GM19035 (cell line): ENCODE results near the gene CFAP46.

ENCODE experiments used
- ATAC-seq: cut with Tn5 transposase; IDR thresholded peaks from one replicate; pipeline ENCODE4 v1.9.1; 2021; ENCODE audit not compliant: unreplicated experiment

Gene CFAP46

DNA sequence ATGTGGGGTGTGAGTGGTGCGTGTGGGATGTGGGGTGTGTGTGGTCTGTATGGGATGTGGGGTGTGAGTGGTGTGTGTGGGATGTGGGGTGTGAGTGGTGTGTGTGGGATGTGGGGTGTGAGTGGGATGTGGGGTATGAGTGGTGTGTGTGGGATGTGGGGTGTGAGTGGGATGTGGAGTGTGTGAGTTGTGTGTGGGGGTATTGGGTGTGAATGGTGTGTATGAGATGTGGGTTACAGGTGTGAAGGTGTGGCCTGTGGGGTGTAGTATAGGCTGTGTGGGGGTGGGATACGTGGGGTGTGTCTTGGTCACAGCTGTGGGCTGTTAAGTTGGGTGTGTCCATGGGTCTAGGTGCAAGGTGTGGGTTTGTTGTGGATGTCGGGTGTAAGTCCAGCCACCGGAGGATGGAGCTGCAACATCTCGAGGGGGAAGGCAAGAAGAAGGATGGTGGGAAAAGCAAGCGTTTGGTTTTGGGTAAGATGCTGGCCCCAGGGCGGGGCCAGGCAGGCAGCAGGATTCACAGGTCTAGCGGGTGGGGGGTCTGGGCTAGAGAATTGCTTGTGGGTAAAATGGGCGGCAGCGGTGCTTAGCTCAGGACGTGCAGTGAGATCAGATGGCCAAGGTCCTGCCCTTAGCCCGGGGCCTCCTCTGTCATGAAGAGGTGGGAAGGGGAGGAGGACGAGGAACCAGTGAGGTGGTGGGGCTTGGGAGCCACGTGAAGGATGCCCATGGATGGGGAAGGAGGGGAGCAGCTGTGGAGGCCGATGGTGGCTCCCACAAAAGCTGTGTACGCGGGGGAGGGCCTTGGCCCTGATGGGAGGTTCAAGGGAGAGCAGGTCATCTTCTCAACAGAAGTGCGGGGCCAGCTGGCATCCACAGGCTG lies 60.1 kb downstream of the CFAP46 start:
- no peak for ATAC-seq

DNA sequence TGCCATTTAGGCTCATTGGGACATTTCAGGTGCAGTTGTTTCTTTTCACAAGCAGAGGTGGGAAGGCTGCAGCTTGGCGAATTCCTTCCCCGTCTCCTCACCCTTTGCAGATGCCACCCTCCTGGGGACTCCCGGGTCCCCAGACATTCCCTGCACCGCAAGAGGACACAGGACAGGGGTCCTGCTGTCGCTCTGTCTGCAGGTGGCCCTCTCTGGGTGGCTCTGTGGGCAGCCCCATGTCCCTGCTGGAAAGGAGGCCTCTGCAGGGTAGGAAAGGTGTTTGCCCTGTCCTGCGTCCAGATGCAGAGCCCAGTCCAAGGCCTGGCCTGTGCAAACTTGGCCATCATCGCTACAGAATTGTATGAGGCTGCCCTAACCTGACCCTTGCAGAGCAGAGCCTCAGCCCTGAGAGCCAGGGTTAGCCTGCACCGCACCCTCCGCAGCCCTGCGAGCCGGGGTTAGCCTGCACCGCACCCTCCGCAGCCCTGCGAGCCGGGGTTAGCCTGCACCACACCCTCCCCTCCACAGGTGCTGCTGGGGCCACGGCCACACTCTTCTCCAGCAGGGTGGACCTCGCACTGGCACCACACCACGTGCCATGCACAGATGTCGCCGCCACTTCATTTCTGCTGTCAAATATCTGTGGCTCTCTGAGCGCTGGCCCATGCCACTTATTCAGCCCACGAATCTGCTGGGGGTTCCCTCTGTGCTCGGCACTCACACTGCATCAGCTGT lies 61.0 kb downstream of the CFAP46 start:
- ATAC-seq = no peak

DNA sequence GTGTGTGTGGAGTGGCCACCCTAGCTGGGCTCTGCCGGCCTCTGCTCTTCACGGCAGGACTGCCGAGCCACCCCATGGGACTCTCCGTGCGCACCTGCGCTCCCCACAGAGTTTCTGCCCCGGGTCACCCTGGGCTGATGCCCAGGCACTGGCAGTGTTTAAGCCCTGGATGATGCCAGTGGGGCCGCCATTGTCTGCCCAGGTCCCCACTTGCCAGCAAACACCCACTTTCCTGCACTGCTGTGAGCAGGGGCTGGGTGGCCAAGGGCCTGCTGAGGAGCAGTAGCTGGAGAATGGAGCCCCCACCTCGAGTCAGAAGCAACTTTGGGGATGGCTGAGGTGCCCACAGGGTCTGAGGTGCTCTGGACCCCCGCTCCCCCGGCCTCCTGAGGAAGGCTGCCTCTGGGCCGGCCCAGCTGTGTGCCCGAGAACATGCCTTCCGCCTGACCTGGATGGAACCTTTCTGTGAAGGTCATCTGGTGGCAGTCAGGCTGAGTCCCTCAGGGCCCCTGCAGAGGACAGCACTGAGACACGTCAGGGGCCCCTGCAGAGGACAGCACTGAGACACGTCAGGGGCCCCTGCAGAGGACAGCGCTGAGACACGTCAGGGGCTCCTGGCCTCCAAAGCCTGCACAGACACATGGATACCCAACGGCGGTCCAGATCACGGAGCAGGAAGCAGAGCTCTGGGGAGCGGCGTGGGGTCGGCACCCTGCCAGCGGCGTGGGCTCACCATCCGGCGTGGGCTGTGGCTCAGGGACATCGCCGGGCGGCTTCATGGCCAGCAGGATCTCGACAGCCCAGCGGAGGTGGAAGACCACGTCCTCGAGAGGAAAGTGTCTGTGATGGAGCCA lies 62.0 kb downstream of the CFAP46 start:
- no peak for ATAC-seq

DNA sequence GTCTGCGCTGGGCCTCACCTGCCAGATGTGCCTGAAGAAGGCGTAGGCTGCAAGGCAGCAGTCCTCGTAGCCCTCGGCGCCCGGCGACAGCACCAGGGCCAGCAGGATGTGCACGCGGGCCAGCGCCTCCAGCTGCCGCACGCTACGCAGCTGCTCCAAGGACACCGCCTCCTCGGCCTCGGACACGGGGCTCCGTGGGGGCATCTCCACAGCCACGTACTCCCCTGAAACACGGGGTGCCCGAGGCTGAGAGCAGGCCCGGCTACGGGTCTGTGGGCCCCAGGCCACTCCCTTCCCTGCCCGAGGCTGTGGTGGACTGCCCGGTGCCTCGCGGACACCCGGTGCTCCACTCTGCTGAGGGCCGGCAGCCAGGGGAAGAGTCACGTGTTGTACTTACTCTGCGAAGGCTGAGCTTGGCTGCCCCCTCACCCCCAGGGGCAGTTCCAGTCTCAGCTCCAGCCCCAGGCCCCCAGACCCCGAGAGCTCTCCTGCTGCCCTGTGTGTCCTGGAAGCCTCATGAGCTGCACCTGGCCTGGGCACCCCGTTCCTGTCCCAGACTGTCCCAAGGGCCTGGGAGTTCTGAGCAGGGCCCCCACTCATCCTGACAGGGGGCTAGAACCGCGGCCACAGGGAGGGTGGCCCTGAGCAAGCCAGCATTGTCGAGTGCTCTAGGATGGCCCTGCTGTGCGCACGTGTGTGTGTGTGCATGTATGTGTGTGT lies 62.8 kb downstream of the CFAP46 start:
- ATAC-seq = no peak

DNA sequence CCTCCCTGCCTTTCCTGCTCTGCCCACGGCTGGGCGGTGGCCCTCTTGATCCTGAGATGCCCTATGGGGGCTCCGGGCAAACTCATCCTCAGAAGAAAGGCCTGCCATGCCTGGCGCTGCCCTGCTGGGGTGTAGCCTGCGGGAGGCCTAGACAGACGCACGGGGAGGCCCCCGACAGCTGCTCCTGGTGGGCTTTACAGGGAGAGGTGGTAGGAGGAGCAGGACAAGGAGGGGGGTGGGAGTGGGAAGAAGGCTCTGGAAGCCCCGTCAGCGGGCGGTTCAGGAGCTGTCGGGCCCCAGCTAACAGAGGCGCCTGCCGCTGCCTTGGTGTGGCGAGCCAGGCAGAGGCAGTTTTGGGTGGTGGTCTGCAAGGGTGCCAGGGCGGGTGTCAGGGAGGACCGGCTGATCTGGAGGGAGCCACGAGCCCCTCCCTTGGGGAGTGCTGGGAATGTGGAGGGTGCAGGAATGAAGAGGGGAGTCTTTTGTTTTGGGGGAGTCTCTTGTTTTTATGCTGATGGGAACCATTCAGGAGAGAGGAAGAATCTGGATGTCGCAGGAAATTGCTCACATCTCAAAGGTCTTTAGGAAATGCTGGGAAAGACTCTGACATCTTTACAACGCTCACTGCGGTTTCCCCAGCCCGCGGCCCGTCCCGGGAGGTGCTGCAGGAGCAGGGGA lies 63.5 kb downstream of the CFAP46 start:
- no peak for ATAC-seq

DNA sequence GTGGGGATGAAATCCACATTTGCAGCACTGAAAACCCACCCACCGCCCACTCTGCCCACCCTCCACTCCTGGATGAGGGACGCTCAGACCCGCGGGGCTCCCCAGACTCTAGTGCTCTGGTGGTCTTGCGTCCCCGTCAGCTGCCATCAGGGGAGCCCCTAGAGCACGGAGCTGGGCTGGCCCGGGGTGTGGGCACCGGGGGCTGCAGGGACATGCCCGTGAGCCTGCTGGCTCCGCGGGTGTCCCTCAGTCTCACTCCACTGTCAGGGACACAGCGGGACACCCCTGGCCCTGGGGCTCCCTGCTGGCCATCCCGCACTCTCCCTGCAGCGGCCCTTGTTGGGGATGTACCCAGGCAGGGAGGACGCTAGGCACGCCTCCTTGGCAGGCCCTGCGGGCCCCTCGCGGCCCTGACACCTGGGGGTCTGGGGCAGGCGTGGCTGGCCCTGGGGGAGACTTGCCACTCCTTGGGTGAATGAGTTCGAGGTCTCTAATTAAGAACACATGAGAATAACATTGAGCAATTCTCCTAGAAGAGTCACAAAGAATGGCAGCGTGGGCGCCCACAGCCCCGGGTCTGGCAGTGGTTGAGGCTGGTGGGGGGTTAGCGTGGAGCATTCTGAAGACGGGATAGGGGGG lies 64.2 kb downstream of the CFAP46 start:
- ATAC-seq = no peak

DNA sequence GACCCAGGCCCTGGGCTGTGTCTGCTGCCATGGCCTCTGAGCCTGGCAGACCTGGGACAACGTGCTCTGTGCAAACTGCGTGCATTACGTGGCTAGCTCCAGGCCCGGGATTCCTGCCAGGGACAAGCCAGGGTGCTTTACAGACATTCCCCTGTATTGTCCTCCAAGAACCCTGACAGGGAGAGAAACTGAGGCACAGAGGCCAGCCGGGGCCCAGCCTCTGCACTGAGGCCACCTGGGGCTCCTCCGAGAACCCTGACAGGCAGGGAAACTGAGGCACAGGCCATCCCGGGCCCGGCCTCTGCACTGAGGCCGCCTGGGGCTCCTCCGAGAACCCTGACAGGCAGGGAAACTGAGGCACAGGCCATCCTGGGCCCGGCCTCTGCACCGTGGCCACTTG lies 64.9 kb downstream of the CFAP46 start:
- no peak for ATAC-seq

DNA sequence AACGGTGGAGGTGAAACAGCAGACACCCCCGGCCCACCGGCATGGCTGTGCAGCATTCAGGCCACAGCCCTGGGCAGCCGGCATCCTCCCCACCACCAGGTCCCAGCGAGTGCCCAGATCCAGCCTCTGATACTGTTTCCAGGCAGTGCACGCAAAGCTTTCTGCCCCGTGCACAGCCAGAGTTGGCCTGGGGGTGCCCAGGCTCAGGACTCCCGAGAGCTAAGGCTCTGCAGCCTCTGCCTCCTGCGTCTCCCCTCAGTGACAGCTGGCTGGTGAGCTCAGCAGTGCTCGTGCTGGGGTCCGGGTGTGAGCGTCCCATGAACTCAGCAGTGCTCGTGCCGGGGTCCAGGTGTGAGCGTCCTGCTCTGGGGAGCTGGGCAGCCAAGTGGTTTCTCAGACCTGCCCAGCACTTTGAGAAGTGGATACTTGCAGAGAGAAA lies 65.4 kb downstream of the CFAP46 start:
- ATAC-seq = no peak

DNA sequence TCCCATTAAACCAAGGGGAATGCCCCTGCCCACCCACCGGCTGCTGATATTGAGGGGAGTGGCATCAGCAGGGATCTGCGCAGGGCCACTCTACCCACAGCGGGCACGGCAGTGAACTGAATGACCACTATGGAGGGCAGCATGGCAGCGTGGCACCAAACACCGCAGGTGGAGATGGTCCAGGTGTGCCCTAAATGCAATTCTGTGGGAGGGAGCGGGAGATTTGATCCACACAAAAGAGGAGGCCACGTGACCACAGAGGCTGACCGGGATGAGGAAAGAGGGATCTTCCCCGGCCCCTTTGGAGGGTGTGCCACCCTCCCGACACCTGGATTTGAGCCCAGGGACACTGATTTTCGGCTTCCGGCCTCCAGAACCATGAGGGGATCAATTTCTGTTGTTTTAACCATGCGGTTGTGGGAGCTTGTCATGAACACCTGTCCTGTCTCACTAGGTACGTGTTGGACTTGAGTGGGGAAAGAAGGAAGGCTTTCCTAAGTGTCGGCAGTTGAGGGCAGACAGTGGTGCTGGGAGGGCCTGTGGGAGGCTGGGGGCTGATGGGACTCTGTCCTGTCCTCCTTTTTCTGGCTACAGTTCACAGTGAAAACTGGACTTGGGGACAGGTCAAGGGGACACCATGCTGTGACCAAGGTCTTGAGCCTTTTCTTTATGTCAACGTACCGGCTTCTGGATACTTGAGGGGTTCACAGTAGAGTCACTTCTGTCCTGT lies 66.1 kb downstream of the CFAP46 start:
- ATAC-seq = no peak

DNA sequence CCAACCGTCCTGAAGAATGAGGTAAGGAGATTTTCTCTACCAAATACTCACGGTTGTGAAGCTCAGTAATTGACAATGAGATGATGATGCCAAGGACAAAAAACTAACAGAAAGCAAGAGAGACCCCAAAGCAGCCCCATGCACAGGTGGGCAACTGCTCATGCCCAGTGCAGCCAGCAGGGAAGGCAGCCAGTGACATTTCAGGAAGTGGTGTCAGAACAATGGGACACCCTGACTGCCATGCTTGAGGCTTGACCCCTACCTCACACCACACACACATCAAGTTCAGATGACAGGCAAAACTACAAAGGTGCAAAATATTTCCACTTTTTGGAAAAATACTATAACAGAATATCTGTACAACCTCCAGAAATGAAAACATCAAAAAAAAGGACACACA lies 66.9 kb downstream of the CFAP46 start:
- no peak for ATAC-seq

DNA sequence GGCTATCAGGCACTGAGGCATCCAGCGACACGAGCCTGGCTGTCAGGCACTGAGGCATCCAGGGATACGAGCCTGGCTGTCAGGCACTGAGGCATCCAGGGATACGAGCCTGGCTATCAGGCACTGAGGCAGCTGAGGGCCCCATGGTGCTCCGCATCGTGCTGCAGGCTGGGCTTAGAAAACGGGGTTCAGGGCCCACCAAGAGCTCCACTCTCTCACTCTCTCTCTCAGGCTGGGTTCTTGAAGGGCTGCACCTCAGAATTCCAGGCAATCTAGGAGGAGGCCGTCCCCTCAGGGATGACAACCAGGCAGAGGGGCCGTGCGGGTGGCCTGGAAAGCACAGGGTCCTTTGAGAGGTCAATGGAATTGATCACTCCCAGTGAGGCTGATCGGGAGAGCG lies 69.0 kb downstream of the CFAP46 start:
- ATAC-seq = no peak

DNA sequence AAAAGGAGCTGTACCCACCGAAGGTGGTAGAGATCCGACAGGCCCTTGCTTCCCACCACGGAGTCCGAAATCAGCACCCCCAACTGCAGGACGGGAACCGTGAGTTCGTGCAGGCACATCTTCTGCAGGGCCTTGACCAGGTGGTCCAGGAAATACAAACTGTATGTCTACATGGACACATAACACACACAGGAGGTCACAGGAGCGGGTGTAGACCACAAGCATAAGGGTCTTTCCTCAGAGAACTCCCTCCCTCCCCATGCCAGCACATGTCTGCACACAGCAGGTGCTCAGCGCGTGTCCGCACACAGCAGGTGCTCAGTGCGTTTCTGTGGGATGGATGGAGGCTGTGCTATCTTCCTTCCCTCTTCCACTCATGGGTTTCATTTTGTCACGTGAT lies 69.7 kb downstream of the CFAP46 start:
- no peak for ATAC-seq

DNA sequence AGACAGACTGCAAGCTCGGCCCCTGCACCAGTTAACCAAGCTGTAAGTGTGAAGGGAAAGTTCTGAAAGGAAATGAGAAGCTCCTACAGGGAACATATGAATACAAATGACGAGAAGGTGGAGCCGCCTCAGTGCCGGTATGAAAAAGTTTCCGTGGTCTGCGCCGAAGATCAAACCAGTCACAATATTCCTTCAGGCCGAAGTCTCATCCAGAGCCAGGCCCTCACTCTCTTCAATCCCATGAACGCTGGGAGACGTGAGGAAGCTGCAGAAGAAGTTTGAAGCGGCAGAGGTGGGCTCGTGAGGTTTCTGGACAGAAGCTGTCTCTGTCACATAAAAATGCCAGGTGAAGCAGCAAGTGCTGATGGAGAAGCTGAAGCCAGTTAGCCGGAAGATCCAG lies 71.9 kb downstream of the CFAP46 start:
- ATAC-seq = no peak

DNA sequence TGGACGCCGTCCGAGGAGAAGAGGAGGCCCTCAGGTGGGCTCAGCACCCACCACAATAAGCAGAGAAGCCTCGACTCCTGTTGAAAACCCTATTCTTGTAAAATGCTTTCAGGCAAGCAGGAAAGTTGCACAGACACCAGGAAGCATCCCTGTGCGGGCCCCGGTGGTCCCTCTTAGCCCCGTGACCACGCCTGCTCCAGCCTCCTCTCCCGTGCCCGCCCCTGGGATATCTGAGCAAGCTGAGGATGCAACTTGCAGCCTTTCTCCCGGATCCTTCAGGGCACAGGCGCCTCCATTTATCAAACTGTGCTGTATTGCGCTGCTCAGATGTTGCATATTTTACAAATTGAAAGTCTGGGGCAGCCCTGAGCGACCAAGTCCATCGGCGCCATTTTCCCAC lies 72.7 kb downstream of the CFAP46 start:
- no peak for ATAC-seq

DNA sequence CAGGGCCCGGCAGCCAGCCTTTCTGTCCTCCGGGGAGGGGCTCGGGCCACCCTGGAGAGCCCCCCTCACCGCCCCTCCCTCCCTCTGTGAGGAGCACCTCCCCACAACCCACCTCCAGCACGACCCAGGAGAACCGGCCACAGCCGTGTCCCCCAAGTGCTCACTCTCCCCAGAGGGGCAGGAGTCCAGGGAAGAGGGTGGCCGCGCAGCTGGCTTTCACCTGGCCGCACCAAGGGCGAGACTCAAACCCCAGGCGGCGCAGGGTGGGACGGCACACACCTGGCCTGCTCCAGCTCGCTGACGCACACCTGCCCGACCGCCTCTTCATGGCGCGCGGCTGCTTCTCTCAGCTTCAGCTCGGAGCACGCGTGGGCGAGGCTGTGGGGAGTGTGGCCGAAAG lies 73.4 kb downstream of the CFAP46 start:
- ATAC-seq = no peak

DNA sequence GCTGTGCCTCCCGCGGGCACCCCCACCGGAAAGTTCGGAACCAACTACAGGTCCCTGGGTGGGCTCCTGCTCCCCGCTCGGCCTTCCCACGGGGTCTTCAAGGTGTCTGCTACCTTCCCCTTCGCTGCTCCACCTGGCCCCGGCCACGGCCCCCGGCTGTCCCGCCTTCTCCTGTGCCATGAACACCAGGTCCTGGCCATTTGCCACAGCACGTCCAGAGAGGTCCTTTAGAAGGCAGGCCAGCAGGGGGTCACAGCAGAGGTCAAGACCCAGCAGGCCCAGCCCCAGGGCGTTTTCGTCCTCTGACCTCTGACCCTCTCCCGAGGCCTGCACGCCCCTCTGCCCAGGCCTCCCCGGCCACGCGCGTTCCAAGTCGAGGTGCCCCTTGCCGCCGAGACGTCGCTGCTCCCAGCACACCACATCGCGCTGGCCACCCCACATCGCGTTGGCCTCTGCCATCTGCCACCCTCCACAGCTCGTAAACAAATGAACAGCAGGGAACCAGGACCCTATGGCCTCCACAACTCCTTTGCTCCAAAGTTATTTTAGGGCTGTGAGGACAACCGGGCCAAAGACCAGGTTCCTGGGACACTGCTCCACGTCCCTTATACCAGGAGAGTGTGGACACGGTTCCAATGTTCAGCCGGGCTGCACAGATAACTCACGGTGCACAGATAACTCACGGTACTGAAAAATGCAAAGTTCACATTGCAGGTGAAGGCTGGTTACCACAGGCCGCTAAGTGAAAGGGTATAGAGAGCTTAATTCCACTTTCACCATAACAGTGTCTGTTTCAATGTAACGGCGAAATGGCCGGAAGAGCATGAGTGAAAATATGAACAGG lies 74.3 kb downstream of the CFAP46 start:
- no peak for ATAC-seq

DNA sequence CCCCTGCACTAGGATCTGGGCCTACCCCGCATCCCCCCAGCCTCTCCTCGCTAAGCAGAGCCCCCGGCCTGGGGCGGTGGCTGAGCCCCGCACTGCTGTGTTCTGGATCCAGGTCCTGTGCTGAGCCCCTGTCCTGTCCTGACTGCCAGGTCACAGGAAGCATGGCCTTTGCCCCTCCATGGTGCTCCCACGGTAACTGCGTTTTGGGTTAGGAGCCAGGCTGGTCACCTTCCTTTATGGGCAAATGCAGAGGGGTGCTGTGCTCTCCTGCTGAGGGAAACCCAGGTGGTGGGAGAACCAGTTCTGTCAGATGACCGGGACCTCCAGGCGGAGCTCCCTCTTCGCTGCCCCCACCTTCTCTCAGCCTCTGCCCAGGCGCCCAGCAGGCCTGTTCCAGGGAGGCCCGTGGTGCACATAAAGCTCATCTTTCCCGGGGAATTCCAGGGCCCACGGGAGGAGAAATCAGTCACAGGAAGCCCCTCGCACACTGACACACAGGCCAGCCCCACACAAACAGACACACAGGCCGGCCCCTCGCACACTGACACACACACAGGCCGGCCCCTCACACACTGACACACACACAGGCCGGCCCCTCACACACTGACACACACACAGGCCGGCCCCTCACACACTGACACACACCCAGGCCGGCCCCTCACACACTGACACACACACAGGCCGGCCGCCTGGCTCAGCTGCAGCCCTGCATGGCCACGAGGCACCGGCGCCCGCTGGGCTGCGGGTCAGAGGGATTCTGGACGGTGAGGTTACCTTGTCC lies 75.6 kb downstream of the CFAP46 start:
- ATAC-seq = no peak
